IMR-90 (cell line): ENCODE results near the gene CCDC142. TPM values are rescaled to one million over a fixed set of nuclear protein-coding genes. Genes with fewer than 3 reads are reported as not detected.

Source experiments
- ATAC-seq: fragments of 200-7000 bp; cut with Tn5 transposase; 2 replicates; pipeline ENCODE4 v1.9.1; 2020; ENCODE audit warnings: low read depth, mild to moderate bottlenecking, moderate library complexity
- BruUV-seq: library from RNA; stranded (reverse); fragments of 400-500 nt; replicated peaks from 2 replicates; lab custom pipeline; 2021; lab: Mats Ljungman, UMichigan
- CTCF ChIA-PET: fragments of 300-600 bp; formaldehyde crosslinking; extraction: SDS; loops from one replicate; lab custom pipeline; 2021; ENCODE audit warnings: antibody characterized with exemption; lab: Yijun Ruan, JAX
- POLR2A ChIA-PET: fragments of 300-600 bp; sonication (Branson Sonifier 250); formaldehyde crosslinking; loops from one replicate; lab custom pipeline; 2022; ENCODE audit warnings: antibody characterized with exemption; ENCODE audit not compliant: unreplicated experiment; lab: Charles Lee
- DNase-seq: peaks from one replicate; pipeline ENCODE4 v3.0.0; 2013
- H2AFZ ChIP-seq: replicated peaks from 2 replicates; pipeline ENCODE3; 2013; ENCODE audit warnings: low read length, mild to moderate bottlenecking; ENCODE audit not compliant: poor library complexity
- H2AK5ac ChIP-seq: 2 replicates; pipeline ENCODE4 v1.6.1; 2013; ENCODE audit warnings: low read depth, low read length, inconsistent platforms
- H2AK9ac ChIP-seq: replicated peaks from 2 replicates; pipeline ENCODE3; 2013; ENCODE audit warnings: mild to moderate bottlenecking, low read depth, low read length, moderate library complexity; ENCODE audit not compliant: poor library complexity
- H2BK120ac ChIP-seq: 2 replicates; pipeline ENCODE4 v1.6.1; 2013; ENCODE audit warnings: low read depth, low read length, inconsistent platforms
- H2BK15ac ChIP-seq: 3 replicates; pipeline ENCODE4 v1.6.1; 2013; ENCODE audit warnings: low read depth, low read length, inconsistent platforms
- H2BK20ac ChIP-seq: 2 replicates; pipeline ENCODE4 v1.6.1; 2013; ENCODE audit warnings: low read depth, mild to moderate bottlenecking, inconsistent platforms, low read length, moderate library complexity
- H2BK5ac ChIP-seq: 2 replicates; pipeline ENCODE4 v1.6.1; 2013; ENCODE audit warnings: mild to moderate bottlenecking, low read depth, low read length, inconsistent platforms; ENCODE audit not compliant: poor library complexity, severe bottlenecking
- H3K14ac ChIP-seq: replicated peaks from 2 replicates; pipeline ENCODE4 v1.6.1; 2013; ENCODE audit warnings: low read depth, low read length, inconsistent platforms
- H3K18ac ChIP-seq: 2 replicates; pipeline ENCODE4 v1.6.1; 2013; ENCODE audit warnings: low read depth, low read length, control low read depth
- H3K23ac ChIP-seq: 2 replicates; pipeline ENCODE4 v1.6.1; 2013; ENCODE audit warnings: low read depth, low read length, inconsistent platforms
- H3K27ac ChIP-seq: 2 replicates; pipeline ENCODE4 v1.5.1; 2013; ENCODE audit warnings: mild to moderate bottlenecking, control low read depth, low read length; ENCODE audit not compliant: insufficient read depth
- H3K27me3 ChIP-seq: 2 replicates; pipeline ENCODE4 v1.6.1; 2013; ENCODE audit warnings: low read length; ENCODE audit not compliant: control insufficient read depth, insufficient read depth
- H3K36me3 ChIP-seq: 2 replicates; pipeline ENCODE4 v1.6.1; 2013; ENCODE audit warnings: low read length, mixed read lengths; ENCODE audit not compliant: control insufficient read depth, insufficient read depth
- H3K4ac ChIP-seq: 2 replicates; pipeline ENCODE4 v1.6.1; 2013; ENCODE audit warnings: low read depth, low read length, inconsistent platforms
- H3K4me1 ChIP-seq: 2 replicates; pipeline ENCODE4 v1.6.1; 2013; ENCODE audit warnings: low read length, mixed read lengths; ENCODE audit not compliant: control insufficient read depth, insufficient read depth
- H3K4me2 ChIP-seq: 2 replicates; pipeline ENCODE4 v1.6.1; 2013; ENCODE audit warnings: low read depth, mild to moderate bottlenecking, control low read depth, low read length, moderate library complexity
- H3K4me3 ChIP-seq: 2 replicates; pipeline ENCODE4 v1.5.1; 2013; ENCODE audit warnings: low read depth, mild to moderate bottlenecking, control low read depth, low read length, moderate library complexity; ENCODE audit not compliant: insufficient read depth
- H3K56ac ChIP-seq: 2 replicates; pipeline ENCODE4 v1.6.1; 2013; ENCODE audit warnings: low read length, inconsistent platforms; ENCODE audit not compliant: insufficient read depth; ENCODE audit errors: extremely low read depth
- H3K79me1 ChIP-seq, 2 experiments: 2 replicates each; pipeline ENCODE4 v1.6.1; 2013; ENCODE audit warnings: low read length in 2 of 2, inconsistent platforms in 1 of 2, low read depth in 1 of 2
- H3K9ac ChIP-seq: 2 replicates; pipeline ENCODE4 v1.6.1; 2013; ENCODE audit warnings: low read depth, low read length, control low read depth
- H3K9me1 ChIP-seq: 2 replicates; pipeline ENCODE4 v1.6.1; 2013; ENCODE audit warnings: low read length, inconsistent platforms; ENCODE audit not compliant: insufficient read depth
- H3K9me3 ChIP-seq: 2 replicates; pipeline ENCODE4 v1.6.1; 2013; ENCODE audit warnings: low read length; ENCODE audit not compliant: control insufficient read depth, insufficient read depth
- H4K20me1 ChIP-seq: 2 replicates; pipeline ENCODE4 v1.6.1; 2013; ENCODE audit warnings: low read length, inconsistent platforms; ENCODE audit not compliant: insufficient read depth
- H4K5ac ChIP-seq: 2 replicates; pipeline ENCODE4 v1.6.1; 2013; ENCODE audit warnings: mild to moderate bottlenecking, low read depth, low read length, control low read depth
- H4K8ac ChIP-seq, 2 experiments: 2 replicates each; pipeline ENCODE4 v1.6.1; 2013; ENCODE audit warnings: low read depth in 2 of 2, low read length in 2 of 2, control low read depth in 1 of 2, inconsistent platforms in 1 of 2
- H4K91ac ChIP-seq: 2 replicates; pipeline ENCODE4 v1.6.1; 2013; ENCODE audit warnings: low read depth, low read length, inconsistent platforms; ENCODE audit not compliant: insufficient read depth
- BHLHE40 ChIP-seq: fragments of 150-350 bp; IDR thresholded peaks from 2 replicates; pipeline ENCODE4 v1.6.1; 2016; ENCODE audit warnings: mild to moderate bottlenecking, low read depth, low read length
- WGBS, 2 experiments: methylation state at CpG; one replicate each; pipeline versions ENCODE4 v1.1.5 to v1.1.7; 2013; ENCODE audit warnings: missing lambda C conversion rate in 2 of 2; ENCODE audit not compliant: insufficient read length in 1 of 2; ENCODE audit errors: extremely low coverage in 2 of 2; 5-methylcytosine and 5-hydroxymethylcytosine counted together
- dilution Hi-C: fragments of 300-500 bp; cut with HindIII; formaldehyde crosslinking; loops from one replicate; pipeline ENCODE4 v1.14.3; 2018; ENCODE audit warnings: low sequenced_read_pairs; ENCODE audit not compliant: unreplicated experiment
- in situ Hi-C: fragments of 300-500 bp; cut with MboI; formaldehyde crosslinking; loops from 3 replicates; pipeline ENCODE4 v1.14.3; 2019; ENCODE audit warnings: low sequenced_read_pairs, inconsistent platforms, mixed read lengths
- intact Hi-C: fragments of 100-400 bp; cut with micrococcal nuclease; formaldehyde crosslinking; loops from 2 replicates; pipeline ENCODE4 v1.10.0; 2022
- polyA plus RNA-seq, 3 experiments: library from polyadenylated mRNA; depleted of rRNA; stranded (reverse); fragments of >200 nt; gene quantifications; 2 replicates each; pipeline ENCODE4 v1.2.3, GENCODE V29; 2012; ENCODE audit warnings: low replicate concordance in 1 of 3
- total RNA-seq: library from RNA; depleted of rRNA; stranded (reverse); fragments of >200 nt; gene quantifications from 2 replicates; pipeline ENCODE4 v1.2.3, GENCODE V29; 2012

Gene CCDC142
- total and polyA plus RNA-seq, 2 of the 4 experiments (the other 2 are of a cell fraction) = 8.4 to 14.0 TPM

GRCh38 chr2:74507926-74508520, 25.2 kb upstream of the CCDC142 start:
- H3K79me1 ChIP-seq = peaks cover 12 to 33% of the 10 kb centered on the region in 2 experiments
- H3K23ac ChIP-seq = peak overlapping the region; percentile 33; the same call in 1 of the 2 replicates
- 0 out of 2 replicates have a peak overlapping the region, but pooled peaks have one; percentile 4 for H2BK120ac ChIP-seq
- peak overlapping the region; percentile 10 for H3K27ac ChIP-seq
- intact Hi-C loops (loop anchor here (2.0 kb wide), 1 partner anchor 47 kb away; the partner anchor contains the start of gene DOK1), in situ Hi-C loops (no loop called here), dilution Hi-C loops (no loop called here)
- POLR2A ChIA-PET = no interaction called here
- WGBS, 2 experiments = 8% methylated on average over 10 of the region's 38 CpGs; no CpG with 5 or more reads in 1 of the 2 experiments
- peak overlapping the region; percentile 36 for H3K9ac ChIP-seq
- H3K9me3 ChIP-seq = 0 out of 2 replicates have a peak, but pooled peaks cover 2% of the 10 kb centered on the region
- H3K36me3 ChIP-seq = peaks cover 16% of the 10 kb centered on the region
- H3K9me1 ChIP-seq = peaks cover 9% of the 10 kb centered on the region
- H4K91ac ChIP-seq = peak overlapping the region; percentile 29
- no TSS peak for BruUV-seq
- H2BK5ac ChIP-seq = peak overlapping the region; percentile 6
- peaks cover 24% of the 10 kb centered on the region for H3K27me3 ChIP-seq
- no peak overlapping the region for H2BK15ac ChIP-seq
- peak overlapping the region; percentile 75 for H3K4me3 ChIP-seq
- DNase-seq (peak; percentile 38), ATAC-seq (peak; percentile 3)
- peak overlapping the region; percentile 60 for H3K4me2 ChIP-seq
- peak overlapping the region; percentile 70 for H3K4ac ChIP-seq
- CTCF ChIA-PET = interaction anchor here (0.8 kb wide), 1 partner anchor 79 kb away, joined by 3 read pairs; no protein-coding TSS in a partner anchor
- H3K18ac ChIP-seq = peak overlapping the region; percentile 1; the same call in 1 of the 2 replicates
- peaks cover 15% of the 10 kb centered on the region for H3K4me1 ChIP-seq
- H3K56ac ChIP-seq = peak overlapping the region; percentile 49; the same call in 1 of the 2 replicates
- H2AK5ac ChIP-seq = peak overlapping the region; percentile 14; the same call in 1 of the 2 replicates
- H2BK20ac ChIP-seq = no peak overlapping the region
- H2AFZ ChIP-seq = peak overlapping the region; percentile 100
- H4K20me1 ChIP-seq = no peaks in the 10 kb centered on the region
- H4K8ac ChIP-seq = peak overlapping the region; percentile 91 to 94
- TF ChIP-seq BHLHE40 = no peak
- H4K5ac ChIP-seq = peak overlapping the region; percentile 71
- peak overlapping the region; percentile 21; the same call in 1 of the 2 replicates for H3K14ac ChIP-seq
- peak overlapping the region; percentile 81 for H2AK9ac ChIP-seq
